ENCODE measurements around the gene CTNNA3.

DNA sequence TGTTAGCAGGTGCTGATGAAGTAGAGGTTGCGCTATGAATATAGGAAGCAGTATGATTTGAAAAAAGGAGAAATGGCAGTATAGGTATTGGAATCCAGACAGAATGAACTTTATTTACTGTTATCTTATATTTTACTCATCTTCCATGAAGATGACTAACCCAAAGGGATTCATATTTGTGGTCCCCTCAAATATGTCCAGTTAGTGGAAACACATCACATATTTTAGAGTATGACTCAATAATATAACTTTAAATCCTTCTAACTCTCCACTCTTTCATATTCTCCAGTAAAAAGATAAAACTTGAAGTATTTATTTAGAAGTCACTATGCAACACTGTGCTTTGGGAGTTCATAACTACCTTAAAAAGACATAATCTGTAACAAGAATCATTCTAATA, 1056.6 kb downstream of the CTNNA3 start:
- TF ChIP-seq, protein P1, sequence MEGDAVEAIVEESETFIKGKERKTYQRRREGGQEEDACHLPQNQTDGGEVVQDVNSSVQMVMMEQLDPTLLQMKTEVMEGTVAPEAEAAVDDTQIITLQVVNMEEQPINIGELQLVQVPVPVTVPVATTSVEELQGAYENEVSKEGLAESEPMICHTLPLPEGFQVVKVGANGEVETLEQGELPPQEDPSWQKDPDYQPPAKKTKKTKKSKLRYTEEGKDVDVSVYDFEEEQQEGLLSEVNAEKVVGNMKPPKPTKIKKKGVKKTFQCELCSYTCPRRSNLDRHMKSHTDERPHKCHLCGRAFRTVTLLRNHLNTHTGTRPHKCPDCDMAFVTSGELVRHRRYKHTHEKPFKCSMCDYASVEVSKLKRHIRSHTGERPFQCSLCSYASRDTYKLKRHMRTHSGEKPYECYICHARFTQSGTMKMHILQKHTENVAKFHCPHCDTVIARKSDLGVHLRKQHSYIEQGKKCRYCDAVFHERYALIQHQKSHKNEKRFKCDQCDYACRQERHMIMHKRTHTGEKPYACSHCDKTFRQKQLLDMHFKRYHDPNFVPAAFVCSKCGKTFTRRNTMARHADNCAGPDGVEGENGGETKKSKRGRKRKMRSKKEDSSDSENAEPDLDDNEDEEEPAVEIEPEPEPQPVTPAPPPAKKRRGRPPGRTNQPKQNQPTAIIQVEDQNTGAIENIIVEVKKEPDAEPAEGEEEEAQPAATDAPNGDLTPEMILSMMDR (IDR thresholded peaks at IDR 0.05 in 2 of 3, conservative IDR thresholded peaks at IDR 0.05 in 1 of 3; ENCODE audit: borderline replicate concordance in 1 of 3, insufficient read depth in 1 of 3, low read depth in 2 of 3, low read length in 2 of 3), result no peak
- no peak for TF ChIP-seq POLR2A (IDR thresholded peaks at IDR 0.05; ENCODE audit: borderline replicate concordance, extremely low read depth, insufficient read depth, insufficient read length)
- TF ChIP-seq POLR2AphosphoS5 (IDR thresholded peaks at IDR 0.05; ENCODE audit: low read depth, low read length), result no peak
- no peak for TF ChIP-seq SIN3A (IDR thresholded peaks at IDR 0.05; ENCODE audit: low read depth)
